Measurements from ENCODE around the gene PLCG2.

DNA sequence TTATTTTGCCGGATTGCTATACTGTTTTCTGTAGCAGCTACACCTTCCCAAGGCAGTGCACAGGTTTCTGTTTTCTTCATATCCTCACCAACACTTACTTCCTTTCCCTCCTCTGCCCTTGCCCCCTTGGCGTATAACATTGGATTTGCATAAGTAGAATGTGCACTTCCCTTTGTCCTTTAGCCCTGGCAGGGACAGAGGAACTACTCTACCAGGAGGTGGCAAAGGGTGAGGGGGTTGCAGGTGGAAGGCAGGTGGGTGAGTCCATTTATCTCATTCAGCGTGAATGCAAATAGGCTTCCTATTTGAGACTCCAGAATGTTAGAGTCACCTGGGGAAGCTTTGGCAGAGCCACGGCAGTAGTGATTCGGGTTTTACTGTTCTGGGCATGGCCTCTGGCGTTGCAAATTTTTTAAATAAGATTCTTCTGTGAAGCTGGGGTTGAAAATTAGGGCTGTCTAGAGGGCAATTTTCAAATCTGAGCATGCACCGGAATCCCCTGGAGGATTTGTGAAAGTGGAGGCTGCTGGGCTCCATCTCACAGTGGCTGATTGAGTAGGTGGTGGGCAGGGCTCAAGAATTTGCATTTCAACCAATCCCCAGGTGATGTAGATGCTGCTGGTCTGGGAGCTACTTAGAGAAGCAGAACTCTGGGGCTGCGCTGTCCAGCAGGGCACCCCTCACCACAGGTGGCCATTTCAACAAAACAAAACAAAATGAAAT is 84.7 kb downstream of the PLCG2 start:
- TF ChIP-seq, protein P1, sequence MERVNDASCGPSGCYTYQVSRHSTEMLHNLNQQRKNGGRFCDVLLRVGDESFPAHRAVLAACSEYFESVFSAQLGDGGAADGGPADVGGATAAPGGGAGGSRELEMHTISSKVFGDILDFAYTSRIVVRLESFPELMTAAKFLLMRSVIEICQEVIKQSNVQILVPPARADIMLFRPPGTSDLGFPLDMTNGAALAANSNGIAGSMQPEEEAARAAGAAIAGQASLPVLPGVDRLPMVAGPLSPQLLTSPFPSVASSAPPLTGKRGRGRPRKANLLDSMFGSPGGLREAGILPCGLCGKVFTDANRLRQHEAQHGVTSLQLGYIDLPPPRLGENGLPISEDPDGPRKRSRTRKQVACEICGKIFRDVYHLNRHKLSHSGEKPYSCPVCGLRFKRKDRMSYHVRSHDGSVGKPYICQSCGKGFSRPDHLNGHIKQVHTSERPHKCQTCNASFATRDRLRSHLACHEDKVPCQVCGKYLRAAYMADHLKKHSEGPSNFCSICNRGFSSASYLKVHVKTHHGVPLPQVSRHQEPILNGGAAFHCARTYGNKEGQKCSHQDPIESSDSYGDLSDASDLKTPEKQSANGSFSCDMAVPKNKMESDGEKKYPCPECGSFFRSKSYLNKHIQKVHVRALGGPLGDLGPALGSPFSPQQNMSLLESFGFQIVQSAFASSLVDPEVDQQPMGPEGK (CRISPR knock-in tag; IDR thresholded peaks at IDR 0.05; ENCODE audit: borderline replicate concordance): no peak
- TF ChIP-seq, protein P2, sequence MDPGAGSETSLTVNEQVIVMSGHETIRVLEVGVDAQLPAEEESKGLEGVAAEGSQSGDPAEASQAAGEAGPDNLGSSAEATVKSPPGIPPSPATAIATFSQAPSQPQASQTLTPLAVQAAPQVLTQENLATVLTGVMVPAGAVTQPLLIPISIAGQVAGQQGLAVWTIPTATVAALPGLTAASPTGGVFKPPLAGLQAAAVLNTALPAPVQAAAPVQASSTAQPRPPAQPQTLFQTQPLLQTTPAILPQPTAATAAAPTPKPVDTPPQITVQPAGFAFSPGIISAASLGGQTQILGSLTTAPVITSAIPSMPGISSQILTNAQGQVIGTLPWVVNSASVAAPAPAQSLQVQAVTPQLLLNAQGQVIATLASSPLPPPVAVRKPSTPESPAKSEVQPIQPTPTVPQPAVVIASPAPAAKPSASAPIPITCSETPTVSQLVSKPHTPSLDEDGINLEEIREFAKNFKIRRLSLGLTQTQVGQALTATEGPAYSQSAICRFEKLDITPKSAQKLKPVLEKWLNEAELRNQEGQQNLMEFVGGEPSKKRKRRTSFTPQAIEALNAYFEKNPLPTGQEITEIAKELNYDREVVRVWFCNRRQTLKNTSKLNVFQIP (CRISPR knock-in tag; IDR thresholded peaks at IDR 0.05; ENCODE audit: borderline replicate concordance, low read depth): no peak
- no peak for TF ChIP-seq BACH2 (CRISPR knock-in tag; IDR thresholded peaks at IDR 0.05; ENCODE audit: borderline replicate concordance)
- TF ChIP-seq ESRRG (CRISPR knock-in tag; IDR thresholded peaks at IDR 0.05): no peak
- no peak for TF ChIP-seq ZFP30 (CRISPR knock-in tag; IDR thresholded peaks at IDR 0.05)
- TF ChIP-seq TCF4 (CRISPR knock-in tag; IDR thresholded peaks at IDR 0.05; ENCODE audit: borderline replicate concordance): no peak
- TF ChIP-seq ARNTL (CRISPR knock-in tag; IDR thresholded peaks at IDR 0.05; ENCODE audit: borderline replicate concordance, low read depth): no peak
- TF ChIP-seq ZFP3 (CRISPR knock-in tag; IDR thresholded peaks at IDR 0.05): no peak
